Endothelial cell of umbilical vein (primary cell): ENCODE data around the gene KLC1. TPM values are rescaled to one million over a fixed set of nuclear protein-coding genes. Genes with fewer than 3 reads are reported as not detected.

ENCODE experiments used
- BruUV-seq: library from RNA; stranded (reverse); fragments of 400-500 nt; replicated peaks from 2 replicates; lab custom pipeline; 2021; lab: Mats Ljungman, UMichigan
- CTCF ChIA-PET: fragments of 300-600, 350-600 bp; sonication (Branson Sonifier 250); formaldehyde crosslinking; loops from one replicate; lab custom pipeline; 2021; ENCODE audit warnings: antibody characterized with exemption, inconsistent platforms; lab: Charles Lee
- POLR2A ChIA-PET: fragments of 300-600, 350-600 bp; sonication (Branson Sonifier 250); formaldehyde crosslinking; loops from one replicate; lab custom pipeline; 2021; ENCODE audit warnings: antibody characterized with exemption, inconsistent platforms; lab: Charles Lee
- DNase-seq: peaks from one replicate; pipeline ENCODE4 v3.0.0-alpha.2; 2011; ENCODE audit warnings: low read depth, low spot score
- FAIRE-seq: peaks from 2 replicates; lab custom pipeline; 2011; peaks lifted over from hg19 to GRCh38; lab: Jason Lieb, UNC
- H2AFZ ChIP-seq: 2 replicates; pipeline ENCODE4 v1.6.0; 2012; ENCODE audit warnings: low read depth, low read length, control low read depth, inconsistent platforms
- H3K27ac ChIP-seq: 2 replicates; pipeline ENCODE4 v1.5.1; 2011; ENCODE audit warnings: low read depth, mild to moderate bottlenecking, control low read depth, low read length, moderate library complexity; ENCODE audit not compliant: insufficient read depth
- H3K27me3 ChIP-seq, 2 experiments: 2 replicates each; pipeline versions ENCODE4 v1.6.0 to v1.6.1; 2011; ENCODE audit warnings: low read length in 2 of 2, mixed read lengths in 1 of 2; ENCODE audit not compliant: control insufficient read depth in 2 of 2, insufficient read depth in 2 of 2
- H3K36me3 ChIP-seq, 2 experiments: 2 replicates in 1 of 2; 3 replicates in 1 of 2; pipeline ENCODE4 v1.5.1; 2011; ENCODE audit warnings: low read length in 2 of 2, mild to moderate bottlenecking in 1 of 2, moderate library complexity in 1 of 2; ENCODE audit not compliant: control insufficient read depth in 2 of 2, insufficient read depth in 2 of 2; ENCODE audit errors: extremely low read depth in 1 of 2
- H3K4me1 ChIP-seq: 3 replicates; pipeline ENCODE4 v1.5.1; 2011; ENCODE audit warnings: mild to moderate bottlenecking, low read length; ENCODE audit not compliant: control insufficient read depth, insufficient read depth; ENCODE audit errors: extremely low read depth
- H3K4me2 ChIP-seq: 2 replicates; pipeline ENCODE4 v1.6.1; 2011; ENCODE audit warnings: low read length, control low read depth, mixed read lengths; ENCODE audit not compliant: insufficient read depth
- H3K4me3 ChIP-seq, 3 experiments: fragments of 200-600 bp in 1 of 3; sonication (generic), shearing (Covaris generic) in 1 of 3; replicated peaks in 1 of 3; 2 replicates each; pipeline ENCODE4 v1.5.1; 2011 to 2016; ENCODE audit warnings: control low read depth in 3 of 3, low read length in 3 of 3, mild to moderate bottlenecking in 2 of 3, inconsistent platforms in 1 of 3, low read depth in 1 of 3, moderate library complexity in 1 of 3; ENCODE audit not compliant: insufficient read depth in 1 of 3
- H3K79me2 ChIP-seq: 2 replicates; pipeline ENCODE4 v1.6.0; 2012; ENCODE audit warnings: low read length, inconsistent platforms; ENCODE audit not compliant: control insufficient read depth, insufficient read depth
- H3K9ac ChIP-seq: replicated peaks from 2 replicates; pipeline ENCODE3; 2011; ENCODE audit warnings: low read length, control low read depth; ENCODE audit not compliant: insufficient read depth; ENCODE audit errors: extremely low read depth
- H3K9me1 ChIP-seq: replicated peaks from 3 replicates; pipeline ENCODE4 v1.6.0; 2011; ENCODE audit warnings: mild to moderate bottlenecking, low read length; ENCODE audit not compliant: control insufficient read depth, insufficient read depth; ENCODE audit errors: extremely low read depth
- H3K9me3 ChIP-seq: replicated peaks from 2 replicates; pipeline ENCODE4 v1.5.1; 2012; ENCODE audit warnings: low read length, inconsistent platforms; ENCODE audit not compliant: control insufficient read depth, insufficient read depth
- H4K20me1 ChIP-seq: replicated peaks from 2 replicates; pipeline ENCODE3; 2011; ENCODE audit warnings: mild to moderate bottlenecking, low read length; ENCODE audit not compliant: control insufficient read depth, insufficient read depth; ENCODE audit errors: extremely low read depth
- EZH2 ChIP-seq: IDR thresholded peaks from 2 replicates; pipeline ENCODE4 v1.6.1; 2012; ENCODE audit warnings: borderline replicate concordance, low read depth, mild to moderate bottlenecking, moderate library complexity, low read length, inconsistent platforms; ENCODE audit not compliant: severe bottlenecking
- MYC ChIP-seq: IDR thresholded peaks from one replicate; pipeline ENCODE4 v1.6.1; 2011; ENCODE audit warnings: mild to moderate bottlenecking, low read depth, low read length
- POLR2AphosphoS5 ChIP-seq: IDR thresholded peaks from 2 replicates; pipeline ENCODE4 v1.6.1; 2012; ENCODE audit warnings: low read depth, mild to moderate bottlenecking, control low read depth, low read length, moderate library complexity; ENCODE audit not compliant: insufficient read depth
- dilution Hi-C: fragments of 300-500 bp; cut with MboI; formaldehyde crosslinking; loops from one replicate; pipeline ENCODE4 v1.15.0; 2019; ENCODE audit warnings: low sequenced_read_pairs; ENCODE audit not compliant: extremely low pct_ligation_motif_present
- intact Hi-C: fragments of 100-400 bp; cut with micrococcal nuclease; formaldehyde crosslinking; loops from one replicate; pipeline ENCODE4 v1.10.0; 2022
- polyA plus RNA-seq, 4 experiments: library from polyadenylated mRNA; depleted of rRNA in 3 of 4; stranded (reverse) in 3 of 4; unstranded in 1 of 4; fragments of >200 nt; gene quantifications; 2 replicates each; pipeline versions ENCODE4 v1.2.1 to v1.2.3, GENCODE V29; 2011 to 2012; ENCODE audit warnings: missing spikeins in 1 of 4
- total RNA-seq: library from RNA; stranded (reverse); gene quantifications from 2 replicates; pipeline ENCODE4 v1.2.3, GENCODE V29; 2021
- TF ChIP-seq, protein P1 (sequence below), 2 donors: IDR thresholded peaks; 1 replicate in 1 of 2; 2 replicates in 1 of 2; pipeline ENCODE4 v1.5.1; 2011; ENCODE audit warnings: low read length in 2 of 2, mild to moderate bottlenecking in 2 of 2, moderate library complexity in 2 of 2, control low read depth in 1 of 2, inconsistent platforms in 1 of 2, low read depth in 1 of 2; ENCODE audit not compliant: insufficient read depth in 1 of 2; ENCODE audit errors: extremely low read depth in 1 of 2

The KLC1 gene
- total and polyA plus RNA-seq, 2 donors (not counting 3 experiments of a cell fraction or from before 2014, with no cell fraction given), result 124 to 233 TPM

GRCh38 chr14:103735439-103735814, 106.4 kb downstream of the KLC1 start:
- Histone ChIP-seq H3K9ac (no peak overlapping the region), H3K4me1 (no peaks in the 10 kb centered on the region), H3K27me3 (no peaks in the 10 kb centered on the region), H3K36me3 (peaks cover 0 to 41% of the 10 kb centered on the region in 2 experiments), H3K4me3 (no peak overlapping the region), H3K27ac (no peak overlapping the region), H3K79me2 (no peaks in the 10 kb centered on the region), H2AFZ (no peak overlapping the region), H3K4me2 (no peak overlapping the region), H3K9me1 (no peaks in the 10 kb centered on the region), H3K9me3 (no peaks in the 10 kb centered on the region), H4K20me1 (no peaks in the 10 kb centered on the region)
- TF ChIP-seq EZH2, result no peak
- TF ChIP-seq MYC, result no peak
- ChIA-PET CTCF (interaction anchor here (0.5 to 1.6 kb wide), 9 partner anchors 17 to 165 kb away, joined by 3 to 6 read pairs (median 3); partner anchors contain the start of genes XRCC3 and ZFYVE21), POLR2A (no interaction called here)
- no TSS peak for BruUV-seq
- intact Hi-C loops, result no loop called here
- FAIRE-seq (no peak), DNase-seq (no peak)
- dilution Hi-C loops, result no loop called here

DNA sequence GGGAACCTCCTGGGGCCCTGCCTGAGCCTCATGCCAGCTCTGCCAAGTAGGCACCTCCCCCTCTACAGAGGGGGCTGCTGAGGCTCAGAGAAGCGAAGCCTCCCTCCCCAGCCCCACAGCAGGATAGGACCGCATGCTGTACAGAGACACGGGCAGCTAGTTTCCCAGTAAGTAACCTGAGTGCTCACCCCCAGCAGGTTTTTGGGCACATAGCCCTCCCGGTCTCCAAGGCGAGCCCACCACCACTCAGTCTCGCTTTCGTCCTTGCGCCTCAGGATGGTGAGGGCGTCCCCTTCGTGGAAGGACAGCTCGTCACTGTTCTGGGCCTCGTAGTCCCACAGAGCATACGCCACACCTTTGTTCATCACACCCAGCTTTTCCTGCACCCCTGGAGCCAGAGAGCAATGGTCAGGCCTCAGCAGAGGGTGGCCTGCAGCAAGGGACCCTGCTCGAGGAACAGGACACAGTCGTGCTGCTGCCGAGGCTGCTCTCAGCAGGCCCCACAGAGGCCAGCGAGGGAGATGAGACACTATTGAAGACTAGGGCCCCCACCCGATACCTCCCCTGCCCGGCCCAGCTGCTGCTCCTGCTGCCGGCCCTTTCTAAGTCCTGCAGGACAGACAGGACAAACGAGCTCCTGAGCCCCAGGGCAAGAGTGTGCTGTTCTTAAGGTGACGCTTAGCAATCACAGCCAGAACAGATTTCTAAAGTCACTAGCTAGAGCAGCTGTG, 107.0 kb downstream of the KLC1 start:
- H3K4me2 ChIP-seq, result no peak overlapping the region
- H3K9me1 ChIP-seq, result no peaks in the 10 kb centered on the region
- H4K20me1 ChIP-seq, result no peaks in the 10 kb centered on the region
- peaks cover 0 to 42% of the 10 kb centered on the region in 2 experiments for H3K36me3 ChIP-seq
- no peak overlapping the region for H3K9ac ChIP-seq
- BruUV-seq, result no TSS peak
- H3K27me3 ChIP-seq, result no peaks in the 10 kb centered on the region
- DNase-seq (no peak), FAIRE-seq (no peak)
- H3K4me3 ChIP-seq, result no peak overlapping the region
- TF ChIP-seq, protein P1, sequence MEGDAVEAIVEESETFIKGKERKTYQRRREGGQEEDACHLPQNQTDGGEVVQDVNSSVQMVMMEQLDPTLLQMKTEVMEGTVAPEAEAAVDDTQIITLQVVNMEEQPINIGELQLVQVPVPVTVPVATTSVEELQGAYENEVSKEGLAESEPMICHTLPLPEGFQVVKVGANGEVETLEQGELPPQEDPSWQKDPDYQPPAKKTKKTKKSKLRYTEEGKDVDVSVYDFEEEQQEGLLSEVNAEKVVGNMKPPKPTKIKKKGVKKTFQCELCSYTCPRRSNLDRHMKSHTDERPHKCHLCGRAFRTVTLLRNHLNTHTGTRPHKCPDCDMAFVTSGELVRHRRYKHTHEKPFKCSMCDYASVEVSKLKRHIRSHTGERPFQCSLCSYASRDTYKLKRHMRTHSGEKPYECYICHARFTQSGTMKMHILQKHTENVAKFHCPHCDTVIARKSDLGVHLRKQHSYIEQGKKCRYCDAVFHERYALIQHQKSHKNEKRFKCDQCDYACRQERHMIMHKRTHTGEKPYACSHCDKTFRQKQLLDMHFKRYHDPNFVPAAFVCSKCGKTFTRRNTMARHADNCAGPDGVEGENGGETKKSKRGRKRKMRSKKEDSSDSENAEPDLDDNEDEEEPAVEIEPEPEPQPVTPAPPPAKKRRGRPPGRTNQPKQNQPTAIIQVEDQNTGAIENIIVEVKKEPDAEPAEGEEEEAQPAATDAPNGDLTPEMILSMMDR (IDR thresholded peaks at IDR 0.05; ENCODE audit: extremely low read depth in 1 of 2, insufficient read depth in 1 of 2, low read depth in 1 of 2, low read length in 2 of 2), result no peak
- no peak for TF ChIP-seq POLR2AphosphoS5
- no peaks in the 10 kb centered on the region for H3K79me2 ChIP-seq
- dilution Hi-C loops, result no loop called here
- H3K27ac ChIP-seq, result no peak overlapping the region
- intact Hi-C loops, result no loop called here
- no peak overlapping the region for H2AFZ ChIP-seq
- ChIA-PET CTCF (interaction anchor here (0.9 to 1.6 kb wide), 6 partner anchors 20 to 165 kb away, joined by 3 to 6 read pairs (median 4); partner anchors contain the start of genes XRCC3 and ZFYVE21), POLR2A (no interaction called here)
- no peaks in the 10 kb centered on the region for H3K9me3 ChIP-seq
- peaks cover 3% of the 10 kb centered on the region for H3K4me1 ChIP-seq
